Esophagus squamous epithelium (tissue), 4 donors: Measurements from ENCODE around the gene SCYGR7.

ENCODE experiments used
- POLR2A ChIP-seq, 4 donors: fragments of 450-650 bp; IDR thresholded peaks; one replicate each; pipeline ENCODE4 v1.6.1; 2017; ENCODE audit warnings: antibody characterized with exemption in 4 of 4, mild to moderate bottlenecking in 4 of 4, moderate library complexity in 3 of 4
- TF ChIP-seq, protein P1 (sequence below), 6 experiments: fragments of 450-650 bp in 4 of 6; fragments of 200-600 bp in 2 of 6; sonication (generic) in 2 of 6; IDR thresholded peaks; one replicate each; pipeline ENCODE4 v1.5.1; 2016 to 2019; ENCODE audit warnings: antibody characterized with exemption in 6 of 6, mild to moderate bottlenecking in 4 of 6, moderate library complexity in 4 of 6

GRCh38 chr2:227724394-227725039 lies 3.6 kb upstream of the SCYGR7 start, which contains the start of gene SCYGR6:
- TF ChIP-seq, protein P1, sequence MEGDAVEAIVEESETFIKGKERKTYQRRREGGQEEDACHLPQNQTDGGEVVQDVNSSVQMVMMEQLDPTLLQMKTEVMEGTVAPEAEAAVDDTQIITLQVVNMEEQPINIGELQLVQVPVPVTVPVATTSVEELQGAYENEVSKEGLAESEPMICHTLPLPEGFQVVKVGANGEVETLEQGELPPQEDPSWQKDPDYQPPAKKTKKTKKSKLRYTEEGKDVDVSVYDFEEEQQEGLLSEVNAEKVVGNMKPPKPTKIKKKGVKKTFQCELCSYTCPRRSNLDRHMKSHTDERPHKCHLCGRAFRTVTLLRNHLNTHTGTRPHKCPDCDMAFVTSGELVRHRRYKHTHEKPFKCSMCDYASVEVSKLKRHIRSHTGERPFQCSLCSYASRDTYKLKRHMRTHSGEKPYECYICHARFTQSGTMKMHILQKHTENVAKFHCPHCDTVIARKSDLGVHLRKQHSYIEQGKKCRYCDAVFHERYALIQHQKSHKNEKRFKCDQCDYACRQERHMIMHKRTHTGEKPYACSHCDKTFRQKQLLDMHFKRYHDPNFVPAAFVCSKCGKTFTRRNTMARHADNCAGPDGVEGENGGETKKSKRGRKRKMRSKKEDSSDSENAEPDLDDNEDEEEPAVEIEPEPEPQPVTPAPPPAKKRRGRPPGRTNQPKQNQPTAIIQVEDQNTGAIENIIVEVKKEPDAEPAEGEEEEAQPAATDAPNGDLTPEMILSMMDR (IDR thresholded peaks at IDR 0.05), result no peak
- no peak for TF ChIP-seq POLR2A (IDR thresholded peaks at IDR 0.05)
